Lower leg skin (tissue), 3 donors: ENCODE measurements around the gene CD1D.

Experiments
- CTCF ChIP-seq, 3 donors: fragments of 450-650 bp; IDR thresholded peaks; one replicate each; pipeline ENCODE4 v1.5.1; 2016; ENCODE audit warnings: antibody characterized with exemption in 3 of 3, mild to moderate bottlenecking in 3 of 3, moderate library complexity in 2 of 3
- POLR2A ChIP-seq, 2 donors: fragments of 450-650 bp; IDR thresholded peaks; one replicate each; pipeline ENCODE4 v1.6.1; 2016 to 2017; ENCODE audit warnings: antibody characterized with exemption in 2 of 2, mild to moderate bottlenecking in 1 of 2, moderate library complexity in 1 of 2

GRCh38 chr1:158140764-158141192 lies 39.9 kb upstream of the CD1D start:
- TF ChIP-seq CTCF (IDR thresholded peaks at IDR 0.05) (no peak), POLR2A (IDR thresholded peaks at IDR 0.05) (no peak)
